ENCODE measurements around the gene GRB10.

DNA sequence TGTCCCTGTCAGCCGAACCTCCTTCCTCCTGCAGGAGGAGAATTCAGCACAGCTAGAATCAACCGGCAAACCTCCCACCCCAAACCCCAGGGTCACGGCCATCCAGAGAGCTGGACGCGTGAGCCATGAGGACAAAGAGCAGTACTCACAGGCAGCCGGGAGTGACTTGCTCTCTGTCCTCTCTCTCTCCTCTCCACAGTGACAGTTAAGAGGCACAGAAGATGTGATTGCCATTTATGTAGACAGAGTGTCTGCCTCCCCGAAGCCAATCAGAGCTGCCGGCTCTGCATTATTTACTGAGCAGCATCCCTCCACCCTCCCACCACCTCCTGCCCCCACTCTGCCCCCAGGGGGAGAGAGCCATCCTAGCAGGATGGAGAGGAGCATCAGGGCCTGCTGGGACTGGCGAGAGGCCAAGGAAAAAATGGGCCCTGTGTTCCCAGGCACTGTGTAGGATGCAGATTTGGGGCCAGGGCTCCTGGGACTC, 221.8 kb downstream of the GRB10 start:
- TF ChIP-seq SP1 (IDR thresholded peaks at IDR 0.05) (no peak), NFRKB (IDR thresholded peaks at IDR 0.05) (no peak), SUZ12 (IDR thresholded peaks at IDR 0.05) (no peak), ZNF384 (IDR thresholded peaks at IDR 0.05) (no peak), CTBP1 (IDR thresholded peaks at IDR 0.05; ENCODE audit: borderline replicate concordance) (no peak), HDGF (IDR thresholded peaks at IDR 0.05; ENCODE audit: borderline replicate concordance) (no peak), FOXA1 (IDR thresholded peaks at IDR 0.05) (no peak), LEF1 (IDR thresholded peaks at IDR 0.05; ENCODE audit: borderline replicate concordance) (no peak), FOXK2 (IDR thresholded peaks at IDR 0.05) (no peak), TARDBP (IDR thresholded peaks at IDR 0.05) (no peak), PKNOX1 (IDR thresholded peaks at IDR 0.05) (no peak), BHLHE40 (IDR thresholded peaks at IDR 0.05; ENCODE audit: borderline replicate concordance) (no peak), ELF4 (IDR thresholded peaks at IDR 0.05) (no peak)
